ENCODE results near the gene TMC8. TPM values are rescaled to one million over a fixed set of nuclear protein-coding genes. Genes with fewer than 3 reads are reported as not detected.

Gene TMC8
- total RNA-seq, 1 experiment from 2014 or later = 4.6 TPM

DNA sequence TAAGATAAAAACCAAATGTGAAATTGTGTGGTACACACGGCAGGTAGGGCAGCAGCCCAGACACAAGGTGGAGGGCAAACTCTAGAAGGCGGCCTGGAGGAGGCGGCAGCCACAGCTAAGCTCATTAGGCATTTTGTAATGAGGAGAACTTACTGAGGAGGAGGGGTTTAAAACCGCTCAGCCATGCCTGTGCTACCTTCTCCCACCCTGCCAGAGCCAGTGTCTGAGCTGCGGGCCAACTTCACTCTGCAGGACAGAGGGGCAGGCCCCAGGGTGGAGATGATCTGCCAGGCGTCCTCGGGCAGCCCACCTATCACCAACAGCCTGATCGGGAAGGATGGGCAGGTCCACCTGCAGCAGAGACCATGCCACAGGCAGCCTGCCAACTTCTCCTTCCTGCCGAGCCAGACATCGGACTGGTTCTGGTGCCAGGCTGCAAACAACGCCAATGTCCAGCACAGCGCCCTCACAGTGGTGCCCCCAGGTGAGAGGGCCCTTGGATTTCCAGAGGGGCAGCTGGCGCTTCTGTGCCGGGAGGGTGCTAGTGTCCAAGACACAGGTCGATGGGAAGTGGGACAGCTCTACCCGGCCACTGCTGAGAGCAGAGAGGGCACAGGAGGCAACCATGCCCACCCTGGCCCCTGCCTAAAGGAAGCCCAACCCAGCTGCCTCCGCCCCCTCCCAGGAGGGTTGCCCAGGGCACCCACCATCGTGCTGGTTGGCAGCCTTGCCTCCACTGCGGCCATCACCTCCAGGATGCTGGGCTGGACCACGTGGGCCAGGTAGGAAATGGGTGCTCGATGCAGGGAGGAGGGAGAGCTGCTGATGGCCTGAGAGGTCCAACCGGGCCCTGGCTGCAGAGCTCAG lies 33.5 kb downstream of the TMC8 start:
- Histone ChIP-seq H3K4me1 (ENCODE audit: insufficient read depth, low read length) (peaks cover 17% of the 10 kb centered on the region), H4K20me1 (ENCODE audit: low read length) (no peaks in the 10 kb centered on the region), H3K4me2 (ENCODE audit: low read length) (no peak overlapping the region), H3K9me2 (replicated peaks; ENCODE audit: low read length) (no peaks in the 10 kb centered on the region), H3K79me2 (ENCODE audit: low read length) (peaks cover 10% of the 10 kb centered on the region), H2AFZ (ENCODE audit: low read length) (no peak overlapping the region), H3K27ac (ENCODE audit: low read length) (no peak overlapping the region), H3K9me3 (ENCODE audit: low read length) (no peaks in the 10 kb centered on the region), H3K27me3 (ENCODE audit: low read length) (no peaks in the 10 kb centered on the region), H3K4me3 (ENCODE audit: low read length) (no peak overlapping the region), H3K9ac (ENCODE audit: low read length) (no peak overlapping the region), H3K36me3 (ENCODE audit: low read depth, low read length) (no peaks in the 10 kb centered on the region), H3F3A (ENCODE audit: low read length, unreplicated experiment) (no peaks in the 10 kb centered on the region)
- no peak for DNase-seq
- intact Hi-C loops (cut with micrococcal nuclease) = no loop called here
- ChIA-PET CTCF (no interaction called here), POLR2A (ENCODE audit: unreplicated experiment) (no interaction called here)
- TF ChIP-seq EZH2 (IDR thresholded peaks at IDR 0.05; ENCODE audit: low read length, unreplicated experiment) (no peak), EZH2phosphoT487 (IDR thresholded peaks at IDR 0.05; ENCODE audit: borderline replicate concordance, low read length) (no peak), CTCF (conservative IDR thresholded peaks at IDR 0.05; ENCODE audit: low read depth, low read length) (no peak)
- no peak for ATAC-seq
- no TSS peak for BruUV-seq (replicated peaks)

- ChIA-PET CTCF (no interaction called here), POLR2A (ENCODE audit: unreplicated experiment) (no interaction called here)
- Histone ChIP-seq H3K9ac (ENCODE audit: low read length) (no peak overlapping the region), H3F3A (ENCODE audit: low read length, unreplicated experiment) (no peaks in the 10 kb centered on the region), H3K36me3 (ENCODE audit: low read depth, low read length) (no peaks in the 10 kb centered on the region), H2AFZ (ENCODE audit: low read length) (no peak overlapping the region), H3K4me2 (ENCODE audit: low read length) (no peak overlapping the region), H3K4me3 (ENCODE audit: low read length) (no peak overlapping the region), H3K27ac (ENCODE audit: low read length) (no peak overlapping the region), H3K4me1 (ENCODE audit: insufficient read depth, low read length) (peaks cover 15% of the 10 kb centered on the region), H3K9me3 (ENCODE audit: low read length) (no peaks in the 10 kb centered on the region), H4K20me1 (ENCODE audit: low read length) (peaks cover 5% of the 10 kb centered on the region), H3K79me2 (ENCODE audit: low read length) (peaks cover 18% of the 10 kb centered on the region), H3K9me2 (replicated peaks; ENCODE audit: low read length) (no peaks in the 10 kb centered on the region), H3K27me3 (ENCODE audit: low read length) (no peaks in the 10 kb centered on the region)
- no TSS peak for BruUV-seq (replicated peaks)
- intact Hi-C loops (cut with micrococcal nuclease) = no loop called here
- ATAC-seq (no peak), DNase-seq (no peak)
- no peak for TF ChIP-seq CTCF (conservative IDR thresholded peaks at IDR 0.05; ENCODE audit: low read depth, low read length)
- TF ChIP-seq EZH2 (IDR thresholded peaks at IDR 0.05; ENCODE audit: low read length, unreplicated experiment) = no peak
- no peak for TF ChIP-seq EZH2phosphoT487 (IDR thresholded peaks at IDR 0.05; ENCODE audit: borderline replicate concordance, low read length)
Measured at GRCh38 chr17:78164748-78165607, 34.4 kb downstream of the TMC8 start.

All from PC-3 (cell line).